Right atrium auricular region (tissue), 2 donors: ENCODE measurements around the gene TSSK2. TPM values are rescaled to one million over a fixed set of nuclear protein-coding genes. Genes with fewer than 3 reads are reported as not detected.
"Not testable (repeated sequence)": the region's sequence is repeated elsewhere in the genome, so short reads cannot be mapped to it uniquely, and the experiment has no call there.

Source experiments
- DNase-seq: peaks from one replicate; pipeline ENCODE4 v3.0.0-alpha.2; 2019; ENCODE audit warnings: low spot score
- H3K27ac ChIP-seq, 2 donors: fragments of 200-600 bp; sonication (generic); 1 replicate in 1 of 2; 2 replicates in 1 of 2; pipeline ENCODE4 v1.5.1; 2016 to 2019
- H3K27me3 ChIP-seq, 2 donors: fragments of 200-600 bp; sonication (generic); one replicate each; pipeline versions ENCODE4 v1.5.1 to v1.6.0; 2017 to 2019
- H3K36me3 ChIP-seq: fragments of 200-600 bp; sonication (generic); one replicate; pipeline ENCODE4 v1.5.1; 2016
- H3K4me1 ChIP-seq, 2 donors: fragments of 200-600 bp; sonication (generic); one replicate each; pipeline versions ENCODE4 v1.5.1 to v1.6.0; 2017 to 2019
- H3K4me3 ChIP-seq, 2 donors: fragments of 200-600 bp; sonication (generic); 1 replicate in 1 of 2; 2 replicates in 1 of 2; pipeline ENCODE4 v1.5.1; 2017 to 2019; ENCODE audit warnings: mild to moderate bottlenecking in 1 of 2, moderate library complexity in 1 of 2
- H3K9me3 ChIP-seq, 2 donors: fragments of 200-600 bp; sonication (generic); one replicate each; pipeline ENCODE4 v1.5.1; 2019
- CTCF ChIP-seq, 2 donors: fragments of 200-600 bp; sonication (generic); IDR thresholded peaks; one replicate each; pipeline ENCODE4 v1.5.1; 2019; ENCODE audit warnings: antibody characterized with exemption in 2 of 2
- total RNA-seq, 2 donors: library from RNA; depleted of rRNA; stranded (reverse); fragments of >200 nt; gene quantifications; one replicate each; pipeline ENCODE4 v1.1.0, GENCODE V29; 2016

The TSSK2 gene
- not detected for total RNA-seq

- Histone ChIP-seq H3K27ac (no peak within 1 kb of the TSS), H3K4me3 (no peak within 1 kb of the TSS), H3K9me3 (no peaks in the 10 kb centered on the region), H3K4me1 (no peaks in the 10 kb centered on the region), H3K36me3 (peaks cover 30% of the 10 kb centered on the region), H3K27me3 (no peaks in the 10 kb centered on the region)
- no peak for TF ChIP-seq CTCF (IDR thresholded peaks at IDR 0.05)
- no peak for DNase-seq
Observed at GRCh38 chr22:19130959-19131684, at the start of gene TSSK2. Gene TSSK2, plus strand, starts transcription at chr22:19131308. Its CDS starts 92 bp downstream, at chr22:19131400.

- TF ChIP-seq CTCF (IDR thresholded peaks at IDR 0.05), result no peak
- DNase-seq, result no peak
- no peaks in the 10 kb centered on the region for H3K27me3 ChIP-seq
- H3K27ac ChIP-seq, result no peak overlapping the region
- peaks cover 0 to 11% of the 10 kb centered on the region in 2 donors for H3K4me1 ChIP-seq
- no peaks in the 10 kb centered on the region for H3K9me3 ChIP-seq
- no peaks in the 10 kb centered on the region for H3K36me3 ChIP-seq
- H3K4me3 ChIP-seq, result no peak overlapping the region
Observed at GRCh38 chr22:19081351-19081750, 49.8 kb upstream of the TSSK2 start.

- H3K4me3 ChIP-seq, result no peak overlapping the region
- no peaks in the 10 kb centered on the region for H3K9me3 ChIP-seq
Observed at GRCh38 chr22:19082101-19082500, 49.0 kb upstream of the TSSK2 start.

GRCh38 chr22:19082793-19083192, 48.3 kb upstream of the TSSK2 start:
- H3K36me3 ChIP-seq, result no peaks in the 10 kb centered on the region
- H3K4me1 ChIP-seq, result peaks cover 0 to 14% of the 10 kb centered on the region in 2 donors
- H3K27ac ChIP-seq, result no peak overlapping the region
- no peaks in the 10 kb centered on the region for H3K9me3 ChIP-seq
- no peaks in the 10 kb centered on the region for H3K27me3 ChIP-seq
- no peak for DNase-seq
- H3K4me3 ChIP-seq, result no peak overlapping the region
- TF ChIP-seq CTCF (IDR thresholded peaks at IDR 0.05), result no peak

More at GRCh38 chr22:19082101-19082500, 49.0 kb upstream of the TSSK2 start:
- Histone ChIP-seq H3K36me3 (no peaks in the 10 kb centered on the region), H3K4me1 (peaks cover 0 to 14% of the 10 kb centered on the region in 2 donors), H3K27ac (no peak overlapping the region), H3K27me3 (no peaks in the 10 kb centered on the region)
- DNase-seq, result peak; percentile 46
- TF ChIP-seq CTCF (IDR thresholded peaks at IDR 0.05), result no peak

- not testable (repeated sequence) for H3K4me3 ChIP-seq, H3K9me3 ChIP-seq, H3K27ac ChIP-seq, H3K36me3 ChIP-seq, H3K27me3 ChIP-seq
- DNase-seq, result peak; percentile 13
- H3K4me1 ChIP-seq, result peaks cover 0 to 14% of the 10 kb centered on the region in 2 donors
Observed at GRCh38 chr22:19084126-19084525, 47.0 kb upstream of the TSSK2 start.

GRCh38 chr22:19084586-19084985, 46.5 kb upstream of the TSSK2 start:
- not testable (repeated sequence) for DNase-seq, H3K27me3 ChIP-seq, H3K4me3 ChIP-seq, H3K36me3 ChIP-seq, H3K9me3 ChIP-seq, H3K27ac ChIP-seq
- peaks cover 0 to 14% of the 10 kb centered on the region in 2 donors for H3K4me1 ChIP-seq

- Histone ChIP-seq H3K36me3 (peaks cover 7% of the 10 kb centered on the region), H3K27me3 (no peaks in the 10 kb centered on the region)
- DNase-seq, result peak; percentile 38
Observed at GRCh38 chr22:19085233-19085718, 45.8 kb upstream of the TSSK2 start.

More at GRCh38 chr22:19085233-19085718, 45.8 kb upstream of the TSSK2 start:
- H3K4me1 ChIP-seq, result peaks cover 0 to 14% of the 10 kb centered on the region in 2 donors
- no peaks in the 10 kb centered on the region for H3K9me3 ChIP-seq
- TF ChIP-seq CTCF (IDR thresholded peaks at IDR 0.05), result peak in 1 of 2 donors; percentile 24
- no peak overlapping the region for H3K27ac ChIP-seq
- no peak overlapping the region for H3K4me3 ChIP-seq
